Heart right ventricle (tissue), 16 donors: ENCODE results near the gene ZNF488. TPM values are rescaled to one million over a fixed set of nuclear protein-coding genes. Genes with fewer than 3 reads are reported as not detected.

ENCODE experiments used
- ATAC-seq, 8 donors: fragments of 200-7000 bp; cut with Tn5 transposase; one replicate each; pipeline ENCODE4 v1.9.1; 2020; ENCODE audit warnings: mild to moderate bottlenecking in 8 of 8, moderate library complexity in 8 of 8, moderate number of reproducible peaks in 1 of 8
- DNase-seq, 2 donors: peaks; one replicate each; pipeline ENCODE4 v3.0.0-alpha.2; 2020
- H3K27ac ChIP-seq, 10 donors: fragments of 200-600 bp; sonication (generic) in 2 of 10; one replicate each; pipeline versions ENCODE4 v1.5.0 to v1.8.0; 2020 to 2022; ENCODE audit warnings: mild to moderate bottlenecking in 3 of 10
- H3K27me3 ChIP-seq, 7 donors: fragments of 200-600 bp; one replicate each; pipeline ENCODE4 v1.8.0; 2021 to 2022; ENCODE audit warnings: mild to moderate bottlenecking in 2 of 7
- H3K36me3 ChIP-seq, 9 donors: fragments of 200-600 bp; sonication (generic) in 1 of 9; one replicate each; pipeline versions ENCODE4 v1.5.0 to v1.8.0; 2020 to 2022; ENCODE audit warnings: mild to moderate bottlenecking in 2 of 9
- H3K4me1 ChIP-seq, 9 donors: fragments of 200-600 bp; sonication (generic) in 1 of 9; one replicate each; pipeline versions ENCODE4 v1.5.0 to v1.8.0; 2020 to 2022; ENCODE audit warnings: mild to moderate bottlenecking in 4 of 9
- H3K4me3 ChIP-seq, 10 donors: fragments of 200-600 bp; sonication (generic) in 2 of 10; one replicate each; pipeline versions ENCODE4 v1.5.0 to v1.8.0; 2020 to 2022; ENCODE audit warnings: mild to moderate bottlenecking in 7 of 10, moderate library complexity in 2 of 10
- H3K9me3 ChIP-seq, 11 donors: fragments of 200-600 bp in 10 of 11; sonication (generic) in 2 of 11; one replicate each; pipeline versions ENCODE4 v1.5.0 to v1.8.0; 2013 to 2022; ENCODE audit warnings: mild to moderate bottlenecking in 2 of 11, control low read depth in 1 of 11, moderate library complexity in 1 of 11
- WGBS, 2 donors: extraction: QIAGEN DNeasy Blood & Tissue Kit; methylation state at CpG; one replicate each; pipeline ENCODE4 v1.1.7; 2013; ENCODE audit warnings: inconsistent platforms in 1 of 2; 5-methylcytosine and 5-hydroxymethylcytosine counted together
- intact Hi-C, 10 donors: fragments of 100-400 bp; cut with DNase I; formaldehyde crosslinking; loops; one replicate each; pipeline versions ENCODE4 v1.11.1 to v1.14.2; 2022
- polyA plus RNA-seq, 2 donors: library from polyadenylated mRNA; stranded (reverse); fragments of 200-250 nt; gene quantifications; one replicate each; pipeline ENCODE4 v1.2.3, GENCODE V29; 2013
- total RNA-seq, 10 donors: library from RNA; stranded (reverse); fragmentation: NEBNext Ultra II Directional in 3 of 10; extraction: Animal tissue kit (Norgen Biotek cat#: 25700) in 3 of 10; gene quantifications; one replicate each; pipeline versions ENCODE4 v1.2.1 to v1.2.4, GENCODE V29; 2021 to 2023
- TF ChIP-seq, protein P1 (sequence below), 9 donors: fragments of 200-600 bp; sonication (generic) in 2 of 9; IDR thresholded peaks; one replicate each; pipeline versions ENCODE4 v1.5.0 to v1.8.0; 2021 to 2022; ENCODE audit warnings: antibody characterized with exemption in 9 of 9, mild to moderate bottlenecking in 5 of 9, moderate library complexity in 1 of 9
- donor health status: Arrhythmogenic right ventricular cardiomyopathy.
- donor health status: ischemic (EF 13 %, LVEDD 7.1; RV severe dilation, severe dysfunction).
- donor health status: healthy with polysubstance abuse.
- donor health status: DM: no; HTN: yes; CAD: no.
- donor health status: DM: no; HTN: no; CAD: no.
- donor health status: ischemic (EF 25% LVEDD 6.9; RV normal size, moderate dysfunction).
- donor health status: ischemic (EF 25% LVEDD 5.7; RV mildly dilated, moderate dysfunction).
- donor health status: healthy.
- donor health status: DM: yes; HTN: yes; CAD: no.
- donor health status: Ischemic cardiomyopathy.
- donor health status: ischemic (EF 35%, LVEDD 5.7; RV mildly dilated, moderate dysfunction).
- donor health status: nonischemic (EF 11% LVEDD 7.7; RV severe dilation, severe dysfunction).
- donor health status: DM: yes; HTN: yes; CAD: no.
- donor health status: PGD.
- donor health status: ischemic (EF 29% LVEDD 5.4; RV normal size, mild dysfunction).
- donor health status: nonischemic (EF 23%, LVEDD 6.1; RV moderate dilation, normal function).

The ZNF488 gene
- total and polyA plus RNA-seq, 12 donors = 0.05 to 0.14 (median 0.09) TPM; not detected in 7

DNA sequence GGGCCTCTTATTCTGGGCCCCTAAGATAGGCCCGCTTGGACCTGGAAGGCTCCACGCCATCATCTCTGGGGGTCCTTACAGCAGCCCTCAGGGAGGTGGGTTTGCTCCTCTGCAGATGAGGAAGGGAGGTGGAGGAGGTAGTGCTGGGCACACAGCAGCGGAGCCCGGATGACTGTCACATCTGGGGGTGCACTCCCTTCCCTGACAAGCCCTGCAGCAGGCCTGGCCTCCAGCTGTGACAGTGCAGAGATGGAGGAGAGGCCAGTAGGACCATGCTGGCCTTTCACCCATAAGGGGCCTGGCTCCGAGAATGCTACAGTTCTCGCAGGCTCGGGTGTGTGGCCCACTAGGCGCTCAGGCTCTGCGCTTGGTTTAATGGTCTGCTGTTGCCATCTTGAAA, 52.6 kb downstream of the ZNF488 start:
- intact Hi-C loops = no loop called here
- TF ChIP-seq, protein P1, sequence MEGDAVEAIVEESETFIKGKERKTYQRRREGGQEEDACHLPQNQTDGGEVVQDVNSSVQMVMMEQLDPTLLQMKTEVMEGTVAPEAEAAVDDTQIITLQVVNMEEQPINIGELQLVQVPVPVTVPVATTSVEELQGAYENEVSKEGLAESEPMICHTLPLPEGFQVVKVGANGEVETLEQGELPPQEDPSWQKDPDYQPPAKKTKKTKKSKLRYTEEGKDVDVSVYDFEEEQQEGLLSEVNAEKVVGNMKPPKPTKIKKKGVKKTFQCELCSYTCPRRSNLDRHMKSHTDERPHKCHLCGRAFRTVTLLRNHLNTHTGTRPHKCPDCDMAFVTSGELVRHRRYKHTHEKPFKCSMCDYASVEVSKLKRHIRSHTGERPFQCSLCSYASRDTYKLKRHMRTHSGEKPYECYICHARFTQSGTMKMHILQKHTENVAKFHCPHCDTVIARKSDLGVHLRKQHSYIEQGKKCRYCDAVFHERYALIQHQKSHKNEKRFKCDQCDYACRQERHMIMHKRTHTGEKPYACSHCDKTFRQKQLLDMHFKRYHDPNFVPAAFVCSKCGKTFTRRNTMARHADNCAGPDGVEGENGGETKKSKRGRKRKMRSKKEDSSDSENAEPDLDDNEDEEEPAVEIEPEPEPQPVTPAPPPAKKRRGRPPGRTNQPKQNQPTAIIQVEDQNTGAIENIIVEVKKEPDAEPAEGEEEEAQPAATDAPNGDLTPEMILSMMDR (IDR thresholded peaks at IDR 0.05) = no peak
- WGBS, 2 donors = 96 to 97% methylated on average over 9 of the region's 9 CpGs
- no peak for DNase-seq
- no peak for ATAC-seq
- no peaks in the 10 kb centered on the region for H3K36me3 ChIP-seq
- H3K4me1 ChIP-seq = peaks cover 0 to 7% (median 0%) of the 10 kb centered on the region in 9 donors
- no peak overlapping the region for H3K4me3 ChIP-seq
- no peaks in the 10 kb centered on the region for H3K9me3 ChIP-seq
- H3K27me3 ChIP-seq = peaks cover 0 to 4% (median 0%) of the 10 kb centered on the region in 7 donors
- no peak overlapping the region for H3K27ac ChIP-seq

DNA sequence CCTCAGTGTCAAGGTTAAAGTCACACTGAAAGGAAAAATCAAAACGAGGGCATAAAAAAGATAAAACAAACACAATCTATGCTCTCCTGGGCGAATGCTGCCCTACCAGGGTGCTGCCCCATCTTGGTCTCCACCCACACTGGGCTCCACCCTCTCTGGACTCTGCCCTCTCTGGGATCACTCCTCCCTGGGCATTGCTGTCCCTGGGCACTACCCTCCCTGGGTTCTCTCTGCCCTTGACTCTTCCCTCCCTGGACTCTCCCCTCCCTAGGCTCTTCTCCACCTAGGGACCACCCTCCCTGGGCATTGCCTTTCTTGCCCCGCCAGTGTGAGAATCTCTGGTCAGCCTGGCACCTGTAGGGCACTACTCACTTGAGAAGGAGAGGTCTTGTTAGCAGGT, 53.3 kb downstream of the ZNF488 start:
- no peaks in the 10 kb centered on the region for H3K36me3 ChIP-seq
- 77 to 82% methylated on average over 3 of the region's 3 CpGs for WGBS, 2 donors
- TF ChIP-seq, protein P1 (IDR thresholded peaks at IDR 0.05) = no peak
- peaks cover 0 to 10% (median 0%) of the 10 kb centered on the region in 9 donors for H3K4me1 ChIP-seq
- intact Hi-C loops = no loop called here
- no peak for ATAC-seq
- H3K27me3 ChIP-seq = peaks cover 0 to 4% (median 0%) of the 10 kb centered on the region in 7 donors
- no peak for DNase-seq
- no peak overlapping the region for H3K4me3 ChIP-seq
- no peak overlapping the region for H3K27ac ChIP-seq
- H3K9me3 ChIP-seq = no peaks in the 10 kb centered on the region

DNA sequence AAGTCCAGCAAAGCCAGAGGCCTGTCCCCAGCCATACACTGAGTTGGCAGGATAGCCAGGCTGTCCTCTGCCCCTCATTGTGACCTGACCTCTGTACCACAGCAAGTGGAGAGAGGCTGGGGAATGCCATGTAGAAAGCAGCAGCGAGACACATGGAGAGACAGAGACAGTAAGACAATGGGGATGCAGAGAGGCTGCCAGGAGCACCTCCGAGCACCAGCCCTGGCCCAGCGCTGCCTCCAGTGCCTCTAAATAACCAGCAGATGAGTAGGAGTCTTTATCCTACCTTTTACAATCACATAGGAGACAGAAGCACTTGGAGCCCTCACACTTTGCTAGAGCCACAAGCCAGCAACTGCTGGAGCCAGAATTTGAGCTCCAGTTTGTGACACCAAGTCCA, 53.7 kb downstream of the ZNF488 start:
- Histone ChIP-seq H3K36me3 (no peaks in the 10 kb centered on the region), H3K27me3 (peaks cover 0 to 4% (median 0%) of the 10 kb centered on the region in 7 donors), H3K4me1 (peaks cover 0 to 10% (median 0%) of the 10 kb centered on the region in 9 donors), H3K4me3 (no peak overlapping the region), H3K27ac (no peak overlapping the region), H3K9me3 (no peaks in the 10 kb centered on the region)
- TF ChIP-seq, protein P1 (IDR thresholded peaks at IDR 0.05) = no peak
- intact Hi-C loops = no loop called here
- DNase-seq (no peak), ATAC-seq (no peak)
- 92% methylated on average over 3 of the region's 3 CpGs for WGBS, 2 donors

DNA sequence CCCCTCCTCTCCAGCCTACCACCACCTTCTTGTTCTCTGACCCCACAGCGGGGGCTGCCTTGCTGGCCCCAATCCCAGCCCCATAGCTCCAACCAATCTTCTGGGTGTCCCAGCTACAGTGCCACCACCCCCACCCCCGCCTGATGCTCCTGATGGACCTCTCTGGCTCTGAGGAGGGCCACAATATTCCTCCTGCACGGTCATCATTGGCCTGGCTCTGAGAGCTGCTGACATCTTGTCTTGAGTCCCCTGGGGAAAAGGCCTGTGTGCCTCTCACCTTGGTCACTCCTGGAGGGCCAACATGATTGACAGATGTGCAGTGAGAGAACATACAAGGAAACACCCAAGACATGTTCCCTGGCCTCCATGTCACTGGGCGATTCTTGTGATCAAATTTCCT, 54.2 kb downstream of the ZNF488 start:
- no peak overlapping the region for H3K4me3 ChIP-seq

More for the DNA sequence above, 54.2 kb downstream of the ZNF488 start:
- Histone ChIP-seq H3K9me3 (no peaks in the 10 kb centered on the region), H3K36me3 (no peaks in the 10 kb centered on the region), H3K4me1 (peaks cover 0 to 10% (median 0%) of the 10 kb centered on the region in 9 donors), H3K27ac (no peak overlapping the region), H3K27me3 (peaks cover 0 to 7% (median 0%) of the 10 kb centered on the region in 7 donors)
- 86 to 87% methylated on average over 4 of the region's 4 CpGs for whole genome bisulfite sequencing, 2 donors
- TF ChIP-seq, protein P1 (IDR thresholded peaks at IDR 0.05) = no peak
- ATAC-seq = no peak
- intact Hi-C loops = no loop called here
- DNase-seq = no peak
